ENCODE measurements around the gene PTP4A2.

PTP4A2 gene

DNA sequence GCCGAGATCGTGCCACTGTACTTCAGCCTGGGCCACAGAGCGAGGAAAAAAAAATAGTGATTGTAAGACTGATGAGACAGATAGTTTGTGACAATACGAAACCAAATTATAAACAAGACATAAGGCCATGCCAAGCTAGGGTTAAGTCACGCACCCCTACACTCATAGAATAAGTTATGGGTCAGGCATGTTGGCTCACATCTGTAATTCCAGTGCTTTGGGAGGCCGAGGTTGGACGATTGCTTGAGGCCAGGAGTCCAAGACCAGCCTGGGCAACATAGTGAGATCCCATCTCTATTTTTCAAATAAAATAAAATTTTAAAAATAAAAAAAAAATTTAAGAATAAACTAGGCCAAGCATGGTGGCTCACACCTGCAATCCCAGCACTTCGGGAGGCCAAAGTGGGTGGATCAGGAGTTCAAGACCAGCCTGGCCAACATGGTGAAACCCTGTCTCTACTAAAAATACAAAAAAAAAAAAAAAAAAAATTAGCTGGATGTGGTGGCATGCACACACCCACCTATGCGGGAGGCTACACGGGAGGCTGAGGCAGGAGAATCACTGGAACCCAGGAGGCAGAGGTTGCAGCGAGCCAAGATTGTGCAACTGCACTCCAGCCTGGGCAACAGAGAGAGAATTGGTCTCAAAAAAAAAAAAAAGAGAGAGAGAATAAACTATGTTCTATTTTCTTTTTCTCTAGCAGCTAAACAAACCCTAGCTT is 72.3 kb downstream of the PTP4A2 start:
- H3K4me3 ChIP-seq = no peak overlapping the region
- no peaks in the 10 kb centered on the region for H3K9me3 ChIP-seq
- H3K9ac ChIP-seq = no peak overlapping the region
- H4K20me1 ChIP-seq = no peaks in the 10 kb centered on the region
- TF ChIP-seq Cebpa-rat (IDR thresholded peaks at IDR 0.05) = 0 out of 2 replicates have a peak, but pooled peaks have one; percentile 11
- no peaks in the 10 kb centered on the region for H3K36me3 ChIP-seq
- H3K27ac ChIP-seq = no peak overlapping the region
- peaks cover 24% of the 10 kb centered on the region for H3K4me1 ChIP-seq
- H3K27me3 ChIP-seq = no peaks in the 10 kb centered on the region
- H3K4me2 ChIP-seq = peak overlapping the region; percentile 38

DNA sequence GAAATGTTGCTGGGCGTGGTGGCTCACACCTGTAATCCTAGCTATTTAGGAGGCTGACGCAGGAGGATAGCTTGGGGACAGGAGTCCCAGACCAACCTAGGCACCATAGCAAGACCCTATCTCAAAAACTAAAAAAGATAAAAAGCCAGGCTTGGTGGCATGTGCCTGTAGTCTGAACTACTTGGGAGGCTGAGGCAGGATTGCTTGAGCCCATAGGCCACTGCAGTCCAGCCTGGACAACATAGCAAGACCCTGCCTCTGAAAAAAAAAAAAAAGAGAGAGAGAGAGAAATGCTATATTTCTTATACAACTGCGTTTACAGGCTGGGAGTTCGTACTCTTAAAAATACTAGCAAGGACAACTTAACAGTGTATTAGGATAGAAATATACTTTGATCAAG is 76.1 kb downstream of the PTP4A2 start:
- Histone ChIP-seq H3K9ac (no peak overlapping the region), H3K27me3 (no peaks in the 10 kb centered on the region), H3K36me3 (no peaks in the 10 kb centered on the region), H3K9me3 (no peaks in the 10 kb centered on the region), H4K20me1 (no peaks in the 10 kb centered on the region), H3K4me3 (no peak overlapping the region), H3K4me2 (no peak overlapping the region), H3K4me1 (peaks cover 10% of the 10 kb centered on the region), H3K27ac (no peak overlapping the region)
- no peak for TF ChIP-seq Cebpa-rat (IDR thresholded peaks at IDR 0.05)

DNA sequence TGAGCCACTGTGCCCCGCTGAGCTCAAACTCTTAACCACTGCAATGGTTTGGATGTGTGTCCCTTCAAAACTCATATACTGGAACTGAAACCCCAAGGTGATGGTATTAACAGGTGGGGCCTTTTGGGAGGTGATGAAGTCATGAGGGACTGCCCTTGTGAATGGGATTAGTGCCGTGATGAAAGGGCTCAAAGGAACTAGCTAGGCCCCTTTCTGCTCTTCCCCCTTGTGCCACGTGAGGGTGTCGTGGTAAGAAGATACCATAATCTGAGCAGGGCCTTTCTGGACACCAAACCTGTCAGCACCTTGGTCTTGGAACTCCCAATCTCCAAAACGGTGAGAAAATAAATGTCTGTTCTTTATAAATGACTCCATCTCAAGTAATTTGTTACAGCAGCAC is 76.8 kb downstream of the PTP4A2 start:
- Histone ChIP-seq H3K4me3 (no peak overlapping the region), H4K20me1 (no peaks in the 10 kb centered on the region), H3K9me3 (no peaks in the 10 kb centered on the region), H3K4me1 (peaks cover 5% of the 10 kb centered on the region), H3K36me3 (no peaks in the 10 kb centered on the region), H3K27me3 (no peaks in the 10 kb centered on the region), H3K9ac (no peak overlapping the region), H3K27ac (no peak overlapping the region), H3K4me2 (no peak overlapping the region)
- no peak for TF ChIP-seq Cebpa-rat (IDR thresholded peaks at IDR 0.05)

DNA sequence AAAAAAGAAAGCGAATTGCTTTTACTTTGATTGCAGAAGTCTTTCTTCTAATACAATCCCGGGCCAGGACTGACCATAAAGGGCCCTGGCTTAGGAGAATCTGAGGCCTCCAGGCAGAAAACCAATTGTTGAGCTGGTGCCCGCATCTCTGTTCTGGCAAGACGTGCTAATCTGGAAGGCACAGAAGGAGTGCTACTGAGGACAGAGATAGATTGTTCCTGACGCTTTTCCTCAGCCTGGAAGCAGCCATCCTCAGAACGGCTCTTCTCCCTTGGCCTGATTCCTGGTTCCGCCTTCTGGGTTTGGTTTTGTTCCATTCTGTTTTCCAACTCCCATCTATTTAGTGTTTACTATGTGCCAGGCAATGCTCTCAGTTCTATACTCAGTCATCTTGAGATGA is 77.6 kb downstream of the PTP4A2 start:
- Histone ChIP-seq H3K4me2 (no peak overlapping the region), H3K9me3 (no peaks in the 10 kb centered on the region)
- no peak for TF ChIP-seq Cebpa-rat (IDR thresholded peaks at IDR 0.05)

DNA sequence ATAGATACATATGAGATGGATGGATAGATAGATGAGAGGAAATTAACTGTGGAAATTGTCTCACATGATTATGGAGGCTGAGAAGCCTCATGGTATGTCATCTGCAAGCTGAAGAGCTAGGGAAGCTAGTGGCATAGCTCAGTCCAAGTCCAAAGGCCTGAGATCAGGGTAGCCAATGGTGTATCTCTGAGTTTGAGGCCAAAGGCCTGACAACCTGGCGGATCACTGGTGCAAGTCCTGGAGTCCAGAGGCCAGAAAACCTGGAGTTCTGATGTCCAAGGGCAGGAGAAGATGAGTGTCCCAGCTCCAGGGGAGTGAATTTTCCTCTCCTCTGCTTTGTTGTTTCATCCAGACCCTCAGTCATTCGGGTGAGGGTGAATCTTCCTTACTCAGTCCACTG is 78.4 kb downstream of the PTP4A2 start:
- Histone ChIP-seq H3K4me3 (no peak overlapping the region), H3K27me3 (no peaks in the 10 kb centered on the region), H3K9me3 (no peaks in the 10 kb centered on the region), H3K4me1 (no peaks in the 10 kb centered on the region), H3K4me2 (no peak overlapping the region), H3K27ac (no peak overlapping the region), H3K36me3 (no peaks in the 10 kb centered on the region), H3K9ac (no peak overlapping the region), H4K20me1 (no peaks in the 10 kb centered on the region)
- TF ChIP-seq Cebpa-rat (IDR thresholded peaks at IDR 0.05) = no peak

More for the DNA sequence above, 77.6 kb downstream of the PTP4A2 start:
- Histone ChIP-seq H4K20me1 (no peaks in the 10 kb centered on the region), H3K4me3 (no peak overlapping the region), H3K27ac (no peak overlapping the region), H3K27me3 (no peaks in the 10 kb centered on the region), H3K36me3 (no peaks in the 10 kb centered on the region), H3K9ac (no peak overlapping the region), H3K4me1 (no peaks in the 10 kb centered on the region)

DNA sequence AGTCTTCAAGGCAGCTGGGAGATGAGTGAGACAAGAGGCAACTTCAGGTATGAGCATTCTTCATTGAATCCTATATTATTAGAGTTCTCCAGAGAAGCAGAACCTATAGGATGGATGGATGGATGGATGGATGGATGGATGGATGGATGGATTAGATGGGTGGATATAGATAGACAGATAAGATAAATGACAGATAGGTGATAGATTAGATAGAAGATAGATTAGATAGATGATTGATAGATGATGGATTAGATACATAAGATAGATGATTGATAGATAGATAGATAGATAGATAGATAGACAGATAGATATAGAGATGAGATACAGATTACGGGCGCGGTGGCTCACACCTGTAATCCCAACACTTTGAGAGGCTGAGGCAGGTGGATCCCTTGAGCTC is 79.1 kb downstream of the PTP4A2 start:
- no peak overlapping the region for H3K27ac ChIP-seq
- no peaks in the 10 kb centered on the region for H3K27me3 ChIP-seq
- H3K9me3 ChIP-seq = no peaks in the 10 kb centered on the region
- no peak for TF ChIP-seq Cebpa-rat (IDR thresholded peaks at IDR 0.05)
- no peak overlapping the region for H3K9ac ChIP-seq
- H3K36me3 ChIP-seq = no peaks in the 10 kb centered on the region
- H4K20me1 ChIP-seq = no peaks in the 10 kb centered on the region
- no peak overlapping the region for H3K4me3 ChIP-seq
- no peaks in the 10 kb centered on the region for H3K4me1 ChIP-seq
- no peak overlapping the region for H3K4me2 ChIP-seq

DNA sequence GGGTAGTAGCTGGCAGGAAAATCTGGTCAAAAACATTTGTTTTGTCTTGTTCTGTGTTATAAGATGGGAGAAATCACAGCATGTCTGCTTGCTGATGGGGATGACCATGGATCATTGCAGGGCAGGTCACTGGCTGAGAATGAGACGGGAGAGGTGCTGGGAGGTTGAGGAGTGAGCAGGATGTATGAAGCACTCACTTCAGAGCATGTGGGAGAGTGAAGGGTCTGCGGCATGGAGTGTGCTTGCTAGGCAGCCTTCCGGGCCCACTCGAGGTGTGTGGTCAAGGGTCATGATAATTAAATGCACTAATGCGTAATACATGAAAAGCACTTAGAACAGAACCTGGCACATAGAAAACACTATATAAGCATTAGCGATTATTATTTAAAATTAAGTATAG is 80.3 kb downstream of the PTP4A2 start:
- no peaks in the 10 kb centered on the region for H4K20me1 ChIP-seq
- H3K4me3 ChIP-seq = no peak overlapping the region
- no peak overlapping the region for H3K27ac ChIP-seq
- H3K4me1 ChIP-seq = no peaks in the 10 kb centered on the region
- no peaks in the 10 kb centered on the region for H3K9me3 ChIP-seq
- no peak overlapping the region for H3K9ac ChIP-seq
- H3K36me3 ChIP-seq = no peaks in the 10 kb centered on the region
- no peaks in the 10 kb centered on the region for H3K27me3 ChIP-seq
- no peak for TF ChIP-seq Cebpa-rat (IDR thresholded peaks at IDR 0.05)
- no peak overlapping the region for H3K4me2 ChIP-seq

All from BLaER1 (cell line).